ENCODE results near the gene ZNF600. TPM values are rescaled to one million over a fixed set of nuclear protein-coding genes. Genes with fewer than 3 reads are reported as not detected.
"Not testable (repeated sequence)": the region's sequence is repeated elsewhere in the genome, so short reads cannot be mapped to it uniquely, and the experiment has no call there.

The ZNF600 gene
- total RNA-seq, 1 experiment from 2014 or later = 7.9 TPM

DNA sequence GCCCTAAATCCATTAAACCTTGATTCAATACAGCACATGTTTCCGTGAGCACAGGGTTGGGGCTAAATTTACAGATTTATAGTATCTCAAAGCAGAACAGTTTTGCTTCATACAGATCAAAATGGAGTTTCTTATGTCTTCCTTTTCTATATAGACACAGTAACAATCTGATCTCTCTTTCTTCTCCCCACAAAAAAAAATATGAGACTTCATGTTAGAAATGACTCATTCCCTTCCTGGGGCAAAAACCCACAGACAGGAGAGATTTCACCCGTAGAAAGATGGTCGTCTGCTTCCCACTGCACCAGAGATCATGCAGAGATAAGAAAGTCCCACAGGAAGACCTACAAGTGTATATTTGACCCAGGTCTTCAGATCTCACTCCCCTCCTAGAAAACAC is 44.1 kb downstream of the ZNF600 start:
- Mint-ChIP-seq H3K9me3 (ENCODE audit: unreplicated experiment) (no peaks in the 10 kb centered on the region), H3K4me1 (ENCODE audit: insufficient read depth, unreplicated experiment) (no peaks in the 10 kb centered on the region), H3K4me3 (ENCODE audit: unreplicated experiment) (no peak overlapping the region), H3K27me3 (ENCODE audit: insufficient read depth, unreplicated experiment) (no peaks in the 10 kb centered on the region), H3K27ac (ENCODE audit: low read depth, unreplicated experiment) (no peak overlapping the region), H3K36me3 (ENCODE audit: insufficient read depth, unreplicated experiment) (no peaks in the 10 kb centered on the region)
- no TSS peak for BruUV-seq (replicated peaks)
- intact Hi-C loops (cut with micrococcal nuclease) = no loop called here
- DNase-seq (ENCODE audit: unreplicated experiment) = no peak
- TF ChIP-seq CTCF (IDR thresholded peaks at IDR 0.05; ENCODE audit: unreplicated experiment) = no peak
- POLR2A ChIA-PET = no interaction called here
- CTCF ChIA-PET = no interaction called here

GRCh38 chr19:52741951-52742485 is 44.6 kb downstream of the ZNF600 start:
- Mint-ChIP-seq H3K4me3 (ENCODE audit: unreplicated experiment) (no peak overlapping the region), H3K27me3 (ENCODE audit: insufficient read depth, unreplicated experiment) (no peaks in the 10 kb centered on the region), H3K4me1 (ENCODE audit: insufficient read depth, unreplicated experiment) (no peaks in the 10 kb centered on the region), H3K27ac (ENCODE audit: low read depth, unreplicated experiment) (no peak overlapping the region), H3K36me3 (ENCODE audit: insufficient read depth, unreplicated experiment) (no peaks in the 10 kb centered on the region), H3K9me3 (ENCODE audit: unreplicated experiment) (no peaks in the 10 kb centered on the region)
- CTCF ChIA-PET = no interaction called here
- no peak for DNase-seq (ENCODE audit: unreplicated experiment)
- intact Hi-C loops (cut with micrococcal nuclease) = no loop called here
- no TSS peak for BruUV-seq (replicated peaks)
- TF ChIP-seq CTCF (IDR thresholded peaks at IDR 0.05; ENCODE audit: unreplicated experiment) = no peak
- POLR2A ChIA-PET = no interaction called here

DNA sequence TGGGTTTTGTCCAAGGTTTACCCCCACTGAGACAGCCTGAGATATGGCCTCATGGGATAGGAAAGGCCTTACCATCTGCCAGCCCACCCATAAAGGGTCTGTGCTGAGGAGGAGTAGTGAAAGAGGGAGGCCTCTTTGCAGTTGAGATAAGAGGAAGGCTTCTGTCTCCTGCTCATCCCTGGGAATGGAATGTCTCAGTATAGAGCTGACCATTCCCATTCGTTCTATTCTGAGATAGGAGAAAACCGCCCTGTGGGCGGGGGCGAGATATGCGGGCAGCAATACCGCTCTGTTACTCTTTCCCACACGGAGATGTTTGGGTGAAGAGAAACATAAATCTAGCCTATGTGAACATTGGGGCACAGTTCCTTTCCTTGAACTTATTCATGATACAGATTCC is 45.2 kb downstream of the ZNF600 start:
- H3K4me1 Mint-ChIP-seq (ENCODE audit: insufficient read depth, unreplicated experiment) = not testable (repeated sequence)

GRCh38 chr19:52739576-52739975 is 47.0 kb downstream of the ZNF600 start:
- CTCF ChIA-PET = interaction anchor here (0.6 to 0.9 kb wide), 2 partner anchors 9 to 535 kb away, joined by 3 to 4 read pairs; no protein-coding TSS in a partner anchor
- BruUV-seq (replicated peaks) = no TSS peak
- no peak for TF ChIP-seq CTCF (IDR thresholded peaks at IDR 0.05; ENCODE audit: unreplicated experiment)
- Mint-ChIP-seq H3K4me3 (ENCODE audit: unreplicated experiment) (no peak overlapping the region), H3K4me1 (ENCODE audit: insufficient read depth, unreplicated experiment) (no peaks in the 10 kb centered on the region), H3K27me3 (ENCODE audit: insufficient read depth, unreplicated experiment) (no peaks in the 10 kb centered on the region), H3K27ac (ENCODE audit: low read depth, unreplicated experiment) (no peak overlapping the region), H3K36me3 (ENCODE audit: insufficient read depth, unreplicated experiment) (peaks cover 4% of the 10 kb centered on the region), H3K9me3 (ENCODE audit: unreplicated experiment) (no peaks in the 10 kb centered on the region)
- intact Hi-C loops (cut with micrococcal nuclease) = loop anchor here (10.0 kb wide), 1 partner anchor 205 kb away; no protein-coding TSS in a partner anchor
- POLR2A ChIA-PET = no interaction called here
- no peak for DNase-seq (ENCODE audit: unreplicated experiment)

More for the DNA sequence above, 45.2 kb downstream of the ZNF600 start:
- H3K36me3 Mint-ChIP-seq (ENCODE audit: insufficient read depth, unreplicated experiment); CTCF ChIA-PET; H3K27me3 Mint-ChIP-seq (ENCODE audit: insufficient read depth, unreplicated experiment); intact Hi-C loops (cut with micrococcal nuclease); BruUV-seq (replicated peaks); H3K4me3 Mint-ChIP-seq (ENCODE audit: unreplicated experiment); POLR2A ChIA-PET; DNase-seq (ENCODE audit: unreplicated experiment); H3K9me3 Mint-ChIP-seq (ENCODE audit: unreplicated experiment); H3K27ac Mint-ChIP-seq (ENCODE audit: low read depth, unreplicated experiment): not testable (repeated sequence)

All from MCF 10A (cell line).